ENCODE measurements around the gene CCNQ. TPM values are rescaled to one million over a fixed set of nuclear protein-coding genes. Genes with fewer than 3 reads are reported as not detected.

The CCNQ gene
- total RNA-seq, 4 donors from 2014 or later: 26.0 to 42.6 (median 31.0) TPM

- DNase-seq (ENCODE audit: low spot score) (no peak), ATAC-seq (ENCODE audit: low FRiP score) (no peak)
- TF ChIP-seq, protein P1, sequence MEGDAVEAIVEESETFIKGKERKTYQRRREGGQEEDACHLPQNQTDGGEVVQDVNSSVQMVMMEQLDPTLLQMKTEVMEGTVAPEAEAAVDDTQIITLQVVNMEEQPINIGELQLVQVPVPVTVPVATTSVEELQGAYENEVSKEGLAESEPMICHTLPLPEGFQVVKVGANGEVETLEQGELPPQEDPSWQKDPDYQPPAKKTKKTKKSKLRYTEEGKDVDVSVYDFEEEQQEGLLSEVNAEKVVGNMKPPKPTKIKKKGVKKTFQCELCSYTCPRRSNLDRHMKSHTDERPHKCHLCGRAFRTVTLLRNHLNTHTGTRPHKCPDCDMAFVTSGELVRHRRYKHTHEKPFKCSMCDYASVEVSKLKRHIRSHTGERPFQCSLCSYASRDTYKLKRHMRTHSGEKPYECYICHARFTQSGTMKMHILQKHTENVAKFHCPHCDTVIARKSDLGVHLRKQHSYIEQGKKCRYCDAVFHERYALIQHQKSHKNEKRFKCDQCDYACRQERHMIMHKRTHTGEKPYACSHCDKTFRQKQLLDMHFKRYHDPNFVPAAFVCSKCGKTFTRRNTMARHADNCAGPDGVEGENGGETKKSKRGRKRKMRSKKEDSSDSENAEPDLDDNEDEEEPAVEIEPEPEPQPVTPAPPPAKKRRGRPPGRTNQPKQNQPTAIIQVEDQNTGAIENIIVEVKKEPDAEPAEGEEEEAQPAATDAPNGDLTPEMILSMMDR (IDR thresholded peaks at IDR 0.05): no peak
Observed at GRCh38 chrX:153578200-153578835, 20.6 kb downstream of the CCNQ start.

DNA sequence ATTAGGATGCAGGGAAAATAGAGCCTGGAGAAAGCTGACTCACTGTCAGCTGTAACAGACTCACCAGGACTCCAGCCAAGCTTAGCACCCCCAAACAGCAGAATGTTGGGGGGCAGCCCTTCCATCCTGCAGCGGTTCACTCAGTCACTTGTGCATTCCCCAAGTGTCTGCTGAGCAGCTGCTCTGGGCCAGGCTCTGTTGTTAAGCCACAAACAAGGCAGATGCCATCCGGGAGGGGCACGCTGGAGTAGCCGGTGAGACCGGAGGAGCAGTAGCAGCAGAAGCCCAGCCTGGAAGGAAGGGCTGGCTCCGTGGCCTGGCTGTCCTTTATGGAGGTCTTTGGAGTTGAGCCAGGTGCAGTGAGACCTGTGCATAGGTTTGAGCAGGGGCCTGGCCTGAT, 22.0 kb downstream of the CCNQ start:
- ATAC-seq (ENCODE audit: low FRiP score) (no peak), DNase-seq (ENCODE audit: low spot score) (no peak)
- TF ChIP-seq, protein P1 (IDR thresholded peaks at IDR 0.05): no peak

- DNase-seq (ENCODE audit: low spot score) (no peak), ATAC-seq (ENCODE audit: low FRiP score) (no peak)
- TF ChIP-seq, protein P1 (IDR thresholded peaks at IDR 0.05): no peak
Observed at GRCh38 chrX:153576239-153576870, 22.6 kb downstream of the CCNQ start.

DNA sequence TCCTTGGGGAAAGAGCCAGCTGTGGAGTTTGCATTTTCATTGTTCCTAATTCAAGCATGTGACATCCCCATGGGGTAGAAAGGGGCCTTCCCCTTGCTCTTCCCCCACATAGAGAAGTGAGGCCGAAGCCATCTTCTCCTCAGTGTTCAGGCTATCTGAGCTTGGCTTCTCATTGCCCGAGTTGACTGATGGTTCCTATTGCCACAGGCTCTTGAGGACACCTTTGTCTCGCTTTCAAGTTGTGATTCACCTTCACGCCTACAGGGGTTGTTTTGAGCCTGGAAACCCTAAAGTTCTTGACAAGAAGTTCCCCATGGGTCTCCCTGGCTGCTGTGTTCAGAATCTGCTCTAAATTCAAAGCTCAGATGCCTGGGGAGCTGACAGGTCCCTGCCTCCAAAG, 25.0 kb downstream of the CCNQ start:
- ATAC-seq (ENCODE audit: low FRiP score) (no peak), DNase-seq (ENCODE audit: low spot score) (no peak)
- TF ChIP-seq, protein P1 (IDR thresholded peaks at IDR 0.05): no peak

DNA sequence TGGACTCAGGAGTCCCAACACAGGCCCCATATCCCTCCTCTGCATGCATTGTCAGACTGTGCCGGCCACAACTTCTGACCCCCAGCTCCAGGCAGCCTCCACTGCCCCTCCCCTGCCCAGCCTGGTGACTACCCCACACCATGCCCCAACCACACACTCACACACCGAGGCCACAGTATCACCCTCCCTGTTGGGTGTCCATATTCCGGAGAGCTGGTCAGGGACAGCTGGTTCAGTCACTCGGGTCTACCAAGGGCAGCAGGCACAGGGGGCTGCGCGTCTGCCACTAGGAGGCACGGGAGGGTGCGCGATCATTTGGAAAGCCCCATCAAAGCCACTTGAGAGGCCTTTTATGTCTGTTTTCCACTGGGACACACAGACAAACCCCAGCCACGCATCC, 26.3 kb downstream of the CCNQ start:
- TF ChIP-seq, protein P1 (IDR thresholded peaks at IDR 0.05): no peak
- DNase-seq (ENCODE audit: low spot score): no peak
- ATAC-seq (ENCODE audit: low FRiP score): no peak

- ATAC-seq (ENCODE audit: low FRiP score) (no peak), DNase-seq (ENCODE audit: low spot score) (no peak)
- TF ChIP-seq, protein P1 (IDR thresholded peaks at IDR 0.05): no peak
Observed at GRCh38 chrX:153571534-153571908, 27.4 kb downstream of the CCNQ start.

DNA sequence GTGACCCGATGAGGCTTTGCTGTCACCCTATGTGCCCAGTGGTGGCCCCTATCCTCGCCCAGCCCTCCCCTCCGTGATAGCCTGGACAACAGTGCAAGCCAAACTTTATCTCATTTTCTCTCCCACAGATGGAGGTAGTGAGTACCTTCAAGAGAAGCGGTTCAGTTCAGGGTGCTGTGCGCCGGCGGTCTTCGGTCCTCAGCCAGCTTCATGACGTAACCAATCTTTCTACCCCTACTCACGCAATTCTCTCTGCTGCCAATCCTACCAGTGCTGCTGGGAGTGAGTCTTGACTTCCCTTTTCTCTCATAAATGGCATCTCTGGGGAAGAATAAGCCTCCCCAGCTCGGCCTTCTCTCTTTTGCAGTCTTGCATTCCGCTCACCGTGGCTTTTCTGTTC, 29.5 kb downstream of the CCNQ start:
- no peak for DNase-seq (ENCODE audit: low spot score)
- no peak for ATAC-seq (ENCODE audit: low FRiP score)
- TF ChIP-seq, protein P1 (IDR thresholded peaks at IDR 0.05): no peak

Data from omental fat pad (tissue), 4 donors.